Frontal cortex (tissue), 4 donors: Measurements from ENCODE around the gene C6orf62. TPM values are rescaled to one million over a fixed set of nuclear protein-coding genes. Genes with fewer than 3 reads are reported as not detected.
"Not testable (repeated sequence)": the region's sequence is repeated elsewhere in the genome, so short reads cannot be mapped to it uniquely, and the experiment has no call there.

Experiments
- DNase-seq, 2 donors: peaks; one replicate each; pipeline ENCODE4 v3.0.0; 2012; ENCODE audit warnings: low spot score in 2 of 2
- FAIRE-seq: peaks from 2 replicates; lab custom pipeline; 2012; peaks lifted over from hg19 to GRCh38; lab: Jason Lieb, UNC
- total RNA-seq: library from RNA; depleted of rRNA; stranded (reverse); fragments of >200 nt; gene quantifications from one replicate; pipeline ENCODE4 v1.2.3, GENCODE V29; 2014
- donor health status: control.
- donor health status: control.
- donor health status: control.

Gene C6orf62
- 79.5 TPM for total RNA-seq

GRCh38 chr6:24719125-24719971 lies at the start of gene C6orf62:
Gene C6orf62 (minus strand): TSS chr6:24719154. CDS start chr6:24718668, 486 bp downstream.
- no peak for DNase-seq

GRCh38 chr6:24768361-24768760 lies 49.4 kb upstream of the C6orf62 start:
- DNase-seq (no peak), FAIRE-seq (no peak)

More at GRCh38 chr6:24719125-24719971, at the start of gene C6orf62:
- FAIRE-seq = no peak

GRCh38 chr6:24766680-24767462 lies 47.9 kb upstream of the C6orf62 start:
- FAIRE-seq (peak; percentile 42), DNase-seq (peak; percentile 62 to 69)

GRCh38 chr6:24765968-24766367 lies 47.0 kb upstream of the C6orf62 start:
- not testable (repeated sequence) for FAIRE-seq, DNase-seq

DNA sequence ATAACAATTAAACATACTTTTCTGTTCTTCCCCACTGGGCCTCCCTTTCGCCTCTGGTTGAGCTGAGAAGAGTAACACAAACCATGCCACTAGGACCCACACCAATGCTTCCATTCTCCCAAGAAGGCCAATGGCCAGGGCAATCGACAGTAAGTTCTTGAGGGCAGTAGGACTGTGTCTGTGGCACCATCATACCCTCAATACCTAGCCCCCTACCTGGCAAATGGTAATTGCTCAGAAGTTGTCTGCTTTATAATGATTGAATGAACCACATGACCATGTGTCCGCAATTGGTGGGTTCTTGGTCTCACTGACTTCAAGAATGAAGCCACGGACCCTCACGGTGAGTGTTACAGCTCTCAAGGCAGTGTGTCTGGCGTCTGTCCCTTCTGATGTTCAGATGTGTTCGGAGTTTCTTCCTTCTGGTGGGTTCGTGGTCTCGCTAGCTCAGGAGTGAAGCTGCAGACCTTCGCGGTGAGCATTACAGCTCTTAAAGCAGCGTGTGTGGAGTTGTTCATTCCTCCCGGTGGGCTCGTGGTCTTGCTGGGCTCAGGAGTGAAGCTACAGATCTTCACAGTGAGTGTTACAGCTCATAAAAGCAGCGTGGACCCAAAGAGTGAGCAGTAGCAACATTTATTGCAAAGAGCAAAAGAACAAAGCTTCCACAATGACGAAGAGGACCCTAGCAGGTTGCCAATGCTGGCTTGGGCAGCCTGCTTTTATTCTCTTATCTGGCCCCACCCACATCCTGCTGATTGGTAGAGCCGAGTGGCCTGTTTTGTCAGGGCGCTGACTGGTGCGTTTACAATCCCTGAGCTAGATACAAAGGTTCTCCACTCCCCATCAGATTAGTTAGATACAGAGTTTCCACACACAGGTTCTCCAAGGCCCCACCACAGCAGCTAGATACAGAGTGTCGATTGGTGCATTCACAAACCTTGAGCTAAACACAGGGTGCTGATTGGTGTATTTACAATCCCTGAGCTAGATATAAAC lies 46.2 kb upstream of the C6orf62 start:
- not testable (repeated sequence) for FAIRE-seq, DNase-seq

DNA sequence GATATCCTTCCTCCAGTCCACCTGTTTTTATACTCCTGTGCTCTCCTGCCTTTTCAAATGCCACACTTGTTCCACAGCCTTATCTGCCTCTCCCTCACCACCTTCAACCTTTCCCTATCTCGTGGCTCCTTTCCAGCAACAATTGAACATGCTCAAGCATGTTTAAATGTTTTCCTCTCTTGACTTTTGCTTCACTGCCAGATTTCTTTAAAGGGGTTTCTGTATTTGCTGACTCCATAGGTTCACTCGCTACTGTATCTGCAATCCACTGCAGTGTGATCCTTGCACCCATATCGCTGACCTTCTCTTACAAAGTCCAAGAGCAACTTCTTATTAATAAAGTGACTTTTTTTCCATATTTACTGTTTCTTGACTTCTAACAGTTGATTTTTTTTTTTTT lies 44.6 kb upstream of the C6orf62 start:
- DNase-seq (no peak), FAIRE-seq (no peak)

DNA sequence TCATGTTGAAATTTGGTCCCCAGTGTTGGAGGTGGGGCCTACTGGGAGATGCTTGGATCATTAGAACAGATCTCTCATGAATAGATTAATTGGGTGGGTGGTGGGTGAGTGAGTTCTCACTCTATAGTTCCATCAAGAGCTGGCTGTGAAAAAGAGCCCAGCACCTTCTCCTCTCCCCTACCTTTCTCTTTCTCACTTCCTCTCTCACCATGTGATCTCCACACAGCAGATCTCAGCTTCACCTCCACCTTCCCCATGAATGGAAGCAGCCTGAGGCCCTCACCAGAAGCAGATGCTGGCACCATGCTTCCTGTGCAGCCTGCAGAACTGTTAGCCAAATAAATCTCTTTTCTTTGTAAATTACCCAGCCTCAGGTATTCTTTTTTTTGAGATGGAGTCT lies 42.9 kb upstream of the C6orf62 start:
- no peak for DNase-seq
- no peak for FAIRE-seq

GRCh38 chr6:24761193-24761835 lies 42.4 kb upstream of the C6orf62 start:
- DNase-seq = no peak
- no peak for FAIRE-seq

DNA sequence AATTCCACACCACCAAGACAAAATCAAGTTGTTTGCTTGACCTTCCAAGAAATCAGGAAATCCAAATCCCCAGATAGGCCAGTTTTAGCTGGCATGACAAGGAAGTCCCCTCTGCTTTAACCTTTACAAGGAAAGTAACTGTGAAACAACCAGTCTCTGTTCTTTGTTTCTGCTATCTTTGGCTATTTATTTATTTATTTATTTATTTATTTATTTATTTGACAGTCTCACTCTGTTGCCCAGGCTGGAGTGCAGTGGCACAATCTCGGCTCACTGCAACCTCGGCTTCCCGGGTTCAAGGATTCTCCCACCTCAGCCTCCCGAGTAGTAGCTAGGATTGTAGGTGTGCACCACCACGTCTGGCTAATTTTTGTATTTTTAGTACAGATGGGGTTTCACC lies 41.3 kb upstream of the C6orf62 start:
- FAIRE-seq (no peak), DNase-seq (no peak)

GRCh38 chr6:24759718-24760117 lies 40.8 kb upstream of the C6orf62 start:
- no peak for FAIRE-seq
- no peak for DNase-seq

- FAIRE-seq (no peak), DNase-seq (no peak)
Measured at GRCh38 chr6:24757611-24758010, 38.7 kb upstream of the C6orf62 start.

DNA sequence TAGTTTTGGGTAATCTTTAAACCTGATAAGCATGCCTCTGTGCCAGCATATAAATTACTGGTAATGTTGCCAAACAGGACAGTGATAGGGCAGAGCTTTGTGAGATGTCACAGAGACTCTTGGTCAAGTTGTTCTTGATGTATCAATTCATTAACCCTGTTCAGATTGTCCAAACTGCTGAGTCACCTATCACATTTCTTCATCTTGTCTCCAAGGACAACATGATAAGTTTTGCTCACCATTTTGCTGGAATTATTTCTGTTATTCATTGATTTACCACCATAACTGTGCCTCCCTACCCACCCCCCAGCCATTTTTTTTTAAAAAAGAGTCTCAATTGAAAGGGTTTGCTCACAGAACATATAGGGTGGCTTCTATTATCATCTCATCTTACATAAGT lies 36.3 kb upstream of the C6orf62 start:
- no peak for DNase-seq

GRCh38 chr6:24754378-24754777 lies 35.4 kb upstream of the C6orf62 start:
- DNase-seq, FAIRE-seq: not testable (repeated sequence)

More for the DNA sequence above, 36.3 kb upstream of the C6orf62 start:
- no peak for FAIRE-seq

DNA sequence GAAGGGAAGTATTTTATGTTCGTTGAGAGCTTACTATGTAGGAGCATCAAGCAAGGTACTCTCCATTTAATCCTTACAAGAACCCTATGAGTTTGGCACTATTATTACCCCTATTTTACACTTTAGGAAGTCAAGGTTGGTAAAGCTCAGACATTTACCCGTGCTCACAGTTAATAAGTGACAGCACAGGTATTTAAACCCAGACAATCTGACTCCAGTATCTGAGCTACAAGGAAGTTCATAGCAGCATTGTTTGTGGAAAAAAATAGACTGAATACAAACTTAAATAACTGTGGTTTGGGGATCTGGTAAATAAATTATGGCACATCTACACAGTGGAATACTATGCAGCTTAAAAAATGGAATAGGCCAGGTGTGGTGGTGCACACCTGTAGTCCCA lies 34.6 kb upstream of the C6orf62 start:
- no peak for DNase-seq
- no peak for FAIRE-seq

DNA sequence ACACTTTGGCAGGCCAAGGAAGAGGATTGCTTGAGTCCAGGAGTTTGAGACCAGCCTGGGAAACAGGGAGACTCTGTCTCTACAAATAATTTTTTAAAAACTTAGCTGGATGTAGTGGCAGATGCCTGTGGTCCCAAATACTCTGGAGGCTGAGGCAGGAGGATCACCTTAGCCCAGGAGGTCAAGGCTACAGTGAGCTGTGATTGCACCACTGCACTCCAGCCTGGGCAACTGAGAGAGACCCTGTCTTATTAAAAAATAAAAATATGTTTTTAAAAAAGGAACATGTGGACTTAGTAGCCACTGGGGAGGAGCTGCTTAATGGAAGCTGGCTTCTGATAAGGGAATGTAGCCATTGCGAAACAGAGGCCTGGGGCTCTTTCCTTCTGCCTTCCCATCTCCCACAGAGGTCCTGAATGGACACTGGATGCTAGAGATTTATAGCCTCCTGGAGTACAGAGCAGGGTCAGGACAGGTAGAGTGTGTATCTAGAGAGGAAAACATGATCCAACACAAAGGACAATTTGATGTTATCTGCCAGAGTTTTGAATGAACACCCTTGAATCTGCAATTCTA lies 34.1 kb upstream of the C6orf62 start:
- FAIRE-seq = no peak

DNA sequence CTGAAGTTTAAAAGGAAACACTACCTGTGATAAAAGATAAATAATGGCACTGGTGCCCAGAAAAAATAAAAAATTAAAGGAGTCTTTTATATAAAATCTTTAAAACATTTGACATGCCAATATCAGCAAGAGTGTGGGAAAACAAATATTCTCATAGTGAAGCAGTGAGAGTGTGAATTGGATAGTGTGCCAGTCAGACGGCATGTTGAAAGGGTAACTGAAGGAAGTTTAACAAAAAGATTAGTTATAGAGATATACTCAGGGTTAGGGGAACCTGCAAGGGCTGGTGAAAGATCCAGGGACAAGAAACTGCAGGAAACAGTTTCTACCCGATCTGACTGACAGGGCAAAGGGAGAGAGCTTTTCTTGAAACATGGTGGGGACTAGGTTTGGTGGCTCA lies 33.5 kb upstream of the C6orf62 start:
- FAIRE-seq (no peak), DNase-seq (no peak)

More for the DNA sequence above, 34.1 kb upstream of the C6orf62 start:
- no peak for DNase-seq

- not testable (repeated sequence) for FAIRE-seq, DNase-seq
Measured at GRCh38 chr6:24750878-24751277, 31.9 kb upstream of the C6orf62 start.

GRCh38 chr6:24749297-24749696 lies 30.3 kb upstream of the C6orf62 start:
- no peak for FAIRE-seq
- no peak for DNase-seq

DNA sequence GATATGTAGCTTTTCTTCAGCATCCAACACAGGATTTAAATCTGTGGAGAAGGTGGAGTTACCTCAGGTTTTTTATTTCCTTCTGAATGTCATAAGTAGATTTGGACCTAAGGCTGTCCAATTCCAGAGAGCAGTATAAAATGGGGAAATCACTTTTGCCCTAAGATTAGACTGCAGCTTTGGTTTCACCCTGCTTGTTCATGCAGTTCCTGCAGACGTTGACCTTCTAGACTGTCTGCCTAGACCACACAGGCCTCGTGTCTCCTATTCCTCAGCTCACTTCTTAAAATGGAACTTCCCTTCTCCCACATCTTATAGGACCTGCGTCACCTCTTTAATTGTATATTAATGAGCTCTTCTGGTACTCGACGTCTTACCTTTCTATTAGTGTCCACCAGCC lies 26.0 kb upstream of the C6orf62 start:
- FAIRE-seq = no peak
- no peak for DNase-seq
